Activated T-cell treated with anti-CD3 and anti-CD28 coated beads, Interleukin-2, amount 50 U/mL, for 4 hours (primary cell): ENCODE results near the gene MRPL2. TPM values are rescaled to one million over a fixed set of nuclear protein-coding genes. Genes with fewer than 3 reads are reported as not detected.
"Not testable (repeated sequence)": the region's sequence is repeated elsewhere in the genome, so short reads cannot be mapped to it uniquely, and the experiment has no call there.

Experiments
- ATAC-seq, 2 donors: fragments of 200-7000 bp; cut with Tn5 transposase; one replicate each; pipeline ENCODE4 v1.10.0; 2021
- DNase-seq: peaks from one replicate; pipeline ENCODE4 v3.0.0-alpha.2; 2020
- H3K27me3 Mint-ChIP-seq: one replicate; pipeline ENCODE4 v1.8.0; 2021; ENCODE audit warnings: low read depth, mixed read lengths
- H3K36me3 Mint-ChIP-seq: one replicate; pipeline ENCODE4 v1.8.0; 2022; ENCODE audit warnings: mixed read lengths; ENCODE audit not compliant: insufficient read depth
- H3K4me1 Mint-ChIP-seq: one replicate; pipeline ENCODE4 v1.8.0; 2021; ENCODE audit warnings: low read depth, mixed read lengths
- H3K4me3 Mint-ChIP-seq: one replicate; pipeline ENCODE4 v1.8.0; 2021; ENCODE audit warnings: mild to moderate bottlenecking, moderate library complexity, mixed read lengths
- H3K9me3 Mint-ChIP-seq: one replicate; pipeline ENCODE4 v1.8.0; 2021; ENCODE audit warnings: mixed read lengths
- total RNA-seq, 3 donors: library from RNA; stranded (reverse); gene quantifications; one replicate each; pipeline ENCODE4 v1.2.1, GENCODE V29; 2021

MRPL2 gene
- total RNA-seq, 3 donors from 2014 or later: 93.3 to 120 (median 115) TPM

GRCh38 chr6:43050981-43051380 is 8.3 kb downstream of the MRPL2 start:
- H3K27me3 Mint-ChIP-seq: no peaks in the 10 kb centered on the region
- H3K4me1 Mint-ChIP-seq: peaks cover 27% of the 10 kb centered on the region
- no peaks in the 10 kb centered on the region for H3K9me3 Mint-ChIP-seq
- peaks cover 29% of the 10 kb centered on the region for H3K36me3 Mint-ChIP-seq
- no peak overlapping the region for H3K4me3 Mint-ChIP-seq
- DNase-seq (no peak), ATAC-seq (no peak)

GRCh38 chr6:43047998-43048397 is 11.2 kb downstream of the MRPL2 start:
- ATAC-seq: no peak
- H3K36me3 Mint-ChIP-seq: peaks cover 24% of the 10 kb centered on the region
- H3K27me3 Mint-ChIP-seq: no peaks in the 10 kb centered on the region
- H3K9me3 Mint-ChIP-seq: no peaks in the 10 kb centered on the region
- H3K4me1 Mint-ChIP-seq: peaks cover 19% of the 10 kb centered on the region
- no peak for DNase-seq
- H3K4me3 Mint-ChIP-seq: no peak overlapping the region

- peaks cover 28% of the 10 kb centered on the region for H3K36me3 Mint-ChIP-seq
- H3K4me1 Mint-ChIP-seq: peaks cover under 1% of the 10 kb centered on the region
- H3K9me3 Mint-ChIP-seq: no peaks in the 10 kb centered on the region
- no peaks in the 10 kb centered on the region for H3K27me3 Mint-ChIP-seq
- DNase-seq: no peak
- ATAC-seq: no peak
- no peak overlapping the region for H3K4me3 Mint-ChIP-seq
These were observed 13.8 kb downstream of the MRPL2 start for GRCh38 chr6:43045371-43045930.

GRCh38 chr6:43043310-43043709 is 15.9 kb downstream of the MRPL2 start:
- no peaks in the 10 kb centered on the region for H3K27me3 Mint-ChIP-seq
- no peak for ATAC-seq
- no peaks in the 10 kb centered on the region for H3K9me3 Mint-ChIP-seq
- no peak overlapping the region for H3K4me3 Mint-ChIP-seq
- DNase-seq: no peak
- no peaks in the 10 kb centered on the region for H3K4me1 Mint-ChIP-seq
- H3K36me3 Mint-ChIP-seq: peaks cover 25% of the 10 kb centered on the region

- H3K27me3 Mint-ChIP-seq, ATAC-seq, H3K9me3 Mint-ChIP-seq, DNase-seq, H3K4me3 Mint-ChIP-seq, H3K4me1 Mint-ChIP-seq: not testable (repeated sequence)
- peaks cover 31% of the 10 kb centered on the region for H3K36me3 Mint-ChIP-seq
These were observed 17.8 kb downstream of the MRPL2 start for GRCh38 chr6:43041475-43041874.

GRCh38 chr6:43040542-43041257 is 18.5 kb downstream of the MRPL2 start:
- peaks cover 27% of the 10 kb centered on the region for H3K36me3 Mint-ChIP-seq
- ATAC-seq (no peak), DNase-seq (no peak)
- no peak overlapping the region for H3K4me3 Mint-ChIP-seq
- H3K9me3 Mint-ChIP-seq: no peaks in the 10 kb centered on the region
- H3K27me3 Mint-ChIP-seq: no peaks in the 10 kb centered on the region
- no peaks in the 10 kb centered on the region for H3K4me1 Mint-ChIP-seq

- H3K4me3 Mint-ChIP-seq: no peak overlapping the region
- H3K9me3 Mint-ChIP-seq: no peaks in the 10 kb centered on the region
- no peaks in the 10 kb centered on the region for H3K27me3 Mint-ChIP-seq
- H3K4me1 Mint-ChIP-seq: no peaks in the 10 kb centered on the region
- ATAC-seq: no peak
- peaks cover 29% of the 10 kb centered on the region for H3K36me3 Mint-ChIP-seq
- no peak for DNase-seq
These were observed 20.5 kb downstream of the MRPL2 start for GRCh38 chr6:43038727-43039126.

- no peaks in the 10 kb centered on the region for H3K4me1 Mint-ChIP-seq
- H3K9me3 Mint-ChIP-seq: no peaks in the 10 kb centered on the region
- H3K27me3 Mint-ChIP-seq: no peaks in the 10 kb centered on the region
- DNase-seq (no peak), ATAC-seq (no peak)
- H3K36me3 Mint-ChIP-seq: peaks cover 34% of the 10 kb centered on the region
- H3K4me3 Mint-ChIP-seq: no peak overlapping the region
These were observed 21.5 kb downstream of the MRPL2 start for GRCh38 chr6:43037706-43038105.

- H3K36me3 Mint-ChIP-seq: peaks cover 31% of the 10 kb centered on the region
- H3K27me3 Mint-ChIP-seq: no peaks in the 10 kb centered on the region
These were observed 22.0 kb downstream of the MRPL2 start for GRCh38 chr6:43037197-43037596.

GRCh38 chr6:43036712-43037111 is 22.5 kb downstream of the MRPL2 start:
- ATAC-seq (no peak), DNase-seq (no peak)
- Mint-ChIP-seq H3K27me3 (no peaks in the 10 kb centered on the region), H3K4me1 (no peaks in the 10 kb centered on the region), H3K36me3 (peaks cover 30% of the 10 kb centered on the region), H3K9me3 (no peaks in the 10 kb centered on the region), H3K4me3 (no peak overlapping the region)

More at GRCh38 chr6:43037197-43037596, 22.0 kb downstream of the MRPL2 start:
- Mint-ChIP-seq H3K9me3 (no peaks in the 10 kb centered on the region), H3K4me3 (no peak overlapping the region), H3K4me1 (no peaks in the 10 kb centered on the region)
- ATAC-seq: no peak
- DNase-seq: no peak

GRCh38 chr6:43035495-43036194 is 23.6 kb downstream of the MRPL2 start:
- Mint-ChIP-seq H3K4me1 (no peaks in the 10 kb centered on the region), H3K27me3 (no peaks in the 10 kb centered on the region), H3K9me3 (no peaks in the 10 kb centered on the region), H3K36me3 (peaks cover 28% of the 10 kb centered on the region), H3K4me3 (no peak overlapping the region)
- DNase-seq (no peak), ATAC-seq (no peak)

- no peak for DNase-seq
- Mint-ChIP-seq H3K27me3 (no peaks in the 10 kb centered on the region), H3K9me3 (no peaks in the 10 kb centered on the region), H3K36me3 (peaks cover 33% of the 10 kb centered on the region), H3K4me1 (no peaks in the 10 kb centered on the region), H3K4me3 (no peak overlapping the region)
- no peak for ATAC-seq
These were observed 25.1 kb downstream of the MRPL2 start for GRCh38 chr6:43034190-43034525.

GRCh38 chr6:43033496-43034189 is 25.6 kb downstream of the MRPL2 start:
- Mint-ChIP-seq H3K36me3 (peaks cover 31% of the 10 kb centered on the region), H3K4me3 (no peak overlapping the region), H3K9me3 (no peaks in the 10 kb centered on the region), H3K4me1 (no peaks in the 10 kb centered on the region), H3K27me3 (no peaks in the 10 kb centered on the region)
- ATAC-seq (no peak), DNase-seq (no peak)

- Mint-ChIP-seq H3K9me3 (no peaks in the 10 kb centered on the region), H3K4me3 (no peak overlapping the region), H3K4me1 (no peaks in the 10 kb centered on the region), H3K27me3 (no peaks in the 10 kb centered on the region), H3K36me3 (peaks cover 23% of the 10 kb centered on the region)
- DNase-seq (no peak), ATAC-seq (no peak)
These were observed 26.9 kb downstream of the MRPL2 start for GRCh38 chr6:43032326-43032725.
